Activated CD4-positive, alpha-beta memory T cell treated with anti-CD3 and anti-CD28 coated beads for 36 hours (primary cell): ENCODE results near the gene DYNLL2. TPM values are rescaled to one million over a fixed set of nuclear protein-coding genes. Genes with fewer than 3 reads are reported as not detected.

Experiments
- CTCF ChIA-PET: fragments of 350-600 bp; sonication (Branson Sonifier 250); formaldehyde crosslinking; loops from one replicate; lab custom pipeline; 2021; ENCODE audit warnings: antibody characterized with exemption, inconsistent platforms; lab: Charles Lee
- POLR2A ChIA-PET: fragments of 350-600 bp; sonication (Branson Sonifier 250); formaldehyde crosslinking; loops from one replicate; lab custom pipeline; 2021; ENCODE audit warnings: antibody characterized with exemption; lab: Charles Lee
- DNase-seq: peaks from one replicate; pipeline ENCODE4 v3.0.0-alpha.2; 2020
- H3K27ac Mint-ChIP-seq: one replicate; pipeline ENCODE4 v1.8.0; 2021; ENCODE audit warnings: mixed read lengths
- H3K27me3 Mint-ChIP-seq: one replicate; pipeline ENCODE4 v1.8.0; 2021; ENCODE audit warnings: mixed read lengths
- H3K36me3 Mint-ChIP-seq: one replicate; pipeline ENCODE4 v1.8.0; 2021; ENCODE audit warnings: mixed read lengths
- H3K4me1 Mint-ChIP-seq: one replicate; pipeline ENCODE4 v1.8.0; 2021; ENCODE audit warnings: low read depth, mixed read lengths
- H3K4me3 Mint-ChIP-seq: one replicate; pipeline ENCODE4 v1.8.0; 2021; ENCODE audit warnings: mild to moderate bottlenecking, mixed read lengths
- H3K9me3 Mint-ChIP-seq: one replicate; pipeline ENCODE4 v1.8.0; 2021; ENCODE audit warnings: mixed read lengths
- intact Hi-C: fragments of 100-400 bp; cut with micrococcal nuclease; formaldehyde crosslinking; loops from one replicate; pipeline ENCODE4 v1.15.1; 2023
- total RNA-seq, 2 experiments: library from RNA; stranded (reverse); gene quantifications; one replicate each; pipeline ENCODE4 v1.2.3, GENCODE V29; 2021

DYNLL2 gene
- total RNA-seq, 2 experiments from 2014 or later = 24.8 to 26.8 TPM

DNA sequence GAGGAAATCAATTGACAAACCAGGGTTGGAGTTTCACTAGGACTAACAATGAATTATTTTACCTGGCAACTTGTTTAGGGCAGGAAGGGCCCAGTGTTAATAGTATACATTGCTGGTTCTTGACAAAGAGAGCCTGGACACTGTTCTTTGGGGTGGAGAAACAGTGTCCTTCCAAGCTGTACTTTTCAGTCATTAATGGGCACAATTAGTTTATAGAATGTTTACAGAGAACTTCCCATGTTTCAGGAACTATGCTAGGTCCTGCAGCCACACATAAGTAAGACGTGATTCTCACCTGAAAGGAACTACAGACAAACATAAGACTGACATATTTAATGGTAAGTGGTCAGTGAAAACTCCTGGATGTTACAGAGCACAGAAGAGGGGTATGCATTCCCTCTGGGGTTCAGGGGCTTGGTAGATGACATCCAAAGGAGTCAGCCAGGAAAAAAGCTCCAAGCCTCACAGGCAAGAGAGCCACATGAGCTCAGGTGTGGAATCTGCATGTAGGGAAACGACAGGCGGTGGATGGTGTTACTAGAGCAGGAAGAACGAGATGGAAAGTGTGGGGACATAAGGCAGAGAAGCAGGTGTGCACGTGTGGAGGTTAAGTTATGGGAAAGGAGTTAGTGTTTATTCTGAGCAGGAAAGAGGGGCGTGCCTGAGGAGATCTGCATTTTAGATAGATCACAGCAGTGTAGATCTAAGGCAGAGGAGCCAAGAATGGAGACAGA lies 3.8 kb upstream of the DYNLL2 start:
- no peaks in the 10 kb centered on the region for H3K36me3 Mint-ChIP-seq
- ChIA-PET CTCF (no interaction called here), POLR2A (no interaction called here)
- no peak for DNase-seq
- H3K4me1 Mint-ChIP-seq = peaks cover 3% of the 10 kb centered on the region
- H3K4me3 Mint-ChIP-seq = no peak overlapping the region
- H3K9me3 Mint-ChIP-seq = no peaks in the 10 kb centered on the region
- H3K27ac Mint-ChIP-seq = no peak overlapping the region
- H3K27me3 Mint-ChIP-seq = no peaks in the 10 kb centered on the region
- intact Hi-C loops = loop anchor here (5.0 to 10.0 kb wide), 4 partner anchors 92 to 1025 kb away; partner anchors contain the start of genes MRPS23, SUPT4H1, TRIM37 and VEZF1

DNA sequence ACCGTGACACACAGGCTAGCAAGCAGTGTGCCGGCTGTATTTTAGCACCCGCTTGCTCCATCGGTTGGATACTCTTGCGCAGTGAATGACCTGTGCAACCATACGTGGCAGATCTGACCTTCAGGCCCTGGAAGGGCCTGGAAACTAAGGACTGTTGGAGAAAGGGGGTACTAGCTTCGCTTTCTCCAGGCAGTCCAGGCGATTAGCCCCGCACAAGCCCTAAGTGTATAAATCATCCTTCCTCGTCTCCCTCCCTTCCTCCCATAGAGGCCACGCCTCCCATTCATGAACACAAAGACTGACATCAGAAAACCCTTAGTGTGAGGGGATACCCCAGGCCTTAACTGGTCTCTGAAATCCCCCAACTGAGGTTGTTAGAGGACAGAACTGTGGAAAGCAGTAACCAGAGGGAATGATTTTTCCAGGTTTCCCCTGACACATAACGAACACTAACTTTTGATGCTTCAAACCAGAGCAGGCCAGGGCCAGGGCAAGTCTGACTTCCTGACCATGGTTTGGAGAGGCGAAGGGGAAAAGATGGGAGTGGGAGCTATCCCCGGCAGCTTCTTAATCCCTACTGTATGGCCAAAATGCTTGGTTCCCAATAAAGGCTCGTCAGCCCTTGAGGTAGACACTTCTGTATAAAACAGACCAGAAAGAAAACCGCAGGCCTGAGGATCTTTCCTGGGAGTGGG lies 1.4 kb upstream of the DYNLL2 start:
- no peak for DNase-seq
- peaks cover 11% of the 10 kb centered on the region for H3K36me3 Mint-ChIP-seq
- no peaks in the 10 kb centered on the region for H3K9me3 Mint-ChIP-seq
- no peaks in the 10 kb centered on the region for H3K27me3 Mint-ChIP-seq
- H3K27ac Mint-ChIP-seq = no peak overlapping the region
- ChIA-PET POLR2A (interaction anchor here (1.2 kb wide), 1 partner anchor 137 kb away, joined by 3 read pairs; the partner anchor contains the start of gene MKS1), CTCF (interaction anchor here (1.0 to 1.4 kb wide), 2 partner anchors 82 to 168 kb away, joined by 3 to 4 read pairs; no protein-coding TSS in a partner anchor)
- no peak overlapping the region for H3K4me3 Mint-ChIP-seq
- peaks cover 24% of the 10 kb centered on the region for H3K4me1 Mint-ChIP-seq
- intact Hi-C loops = loop anchor here (2.0 to 10.0 kb wide), 5 partner anchors 71 to 1023 kb away; partner anchors contain the start of genes MRPS23, SUPT4H1, TRIM37 and VEZF1

DNA sequence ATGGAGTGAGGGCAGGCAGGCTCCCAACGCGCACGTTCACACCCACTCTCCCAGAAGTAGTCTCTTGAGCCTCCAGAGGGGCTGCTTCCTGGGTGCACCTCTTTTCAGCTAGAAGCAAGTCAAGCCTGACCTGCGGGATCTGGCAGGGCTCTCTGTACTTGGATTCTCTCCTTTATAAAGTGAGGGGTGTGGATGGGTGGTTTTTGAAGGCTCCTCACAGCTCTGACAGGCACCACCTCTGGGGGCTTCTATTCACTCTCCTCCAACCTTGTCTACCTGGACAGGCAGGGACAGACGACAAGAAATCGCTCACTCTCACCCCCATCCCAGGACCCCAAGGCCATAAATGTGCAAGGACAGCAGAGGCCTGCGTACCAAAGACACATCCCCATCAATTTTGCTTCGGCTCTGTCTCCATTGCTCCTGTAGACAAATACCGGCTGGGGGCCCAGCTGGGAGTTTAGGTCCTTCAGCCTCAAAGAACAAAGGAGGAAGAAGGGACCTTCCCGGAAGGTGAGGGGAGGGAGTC lies 814 bp upstream of the DYNLL2 start:
- ChIA-PET CTCF (interaction anchor here (1.0 to 1.7 kb wide), 3 partner anchors 82 to 167 kb away, joined by 3 to 5 read pairs (median 4); no protein-coding TSS in a partner anchor), POLR2A (interaction anchor here (0.9 to 1.8 kb wide), 4 partner anchors 75 to 137 kb away, joined by 3 to 21 read pairs (median 4); partner anchors contain the start of genes MKS1 and SRSF1)
- Mint-ChIP-seq H3K4me1 (peaks cover 30% of the 10 kb centered on the region), H3K27ac (peak overlapping the region; percentile 68), H3K4me3 (no peak overlapping the region), H3K36me3 (peaks cover 13% of the 10 kb centered on the region), H3K9me3 (no peaks in the 10 kb centered on the region), H3K27me3 (no peaks in the 10 kb centered on the region)
- intact Hi-C loops = loop anchor here (2.0 to 10.0 kb wide), 5 partner anchors 70 to 1022 kb away; partner anchors contain the start of genes MRPS23, SUPT4H1, TRIM37 and VEZF1
- peak; percentile 11 for DNase-seq

DNA sequence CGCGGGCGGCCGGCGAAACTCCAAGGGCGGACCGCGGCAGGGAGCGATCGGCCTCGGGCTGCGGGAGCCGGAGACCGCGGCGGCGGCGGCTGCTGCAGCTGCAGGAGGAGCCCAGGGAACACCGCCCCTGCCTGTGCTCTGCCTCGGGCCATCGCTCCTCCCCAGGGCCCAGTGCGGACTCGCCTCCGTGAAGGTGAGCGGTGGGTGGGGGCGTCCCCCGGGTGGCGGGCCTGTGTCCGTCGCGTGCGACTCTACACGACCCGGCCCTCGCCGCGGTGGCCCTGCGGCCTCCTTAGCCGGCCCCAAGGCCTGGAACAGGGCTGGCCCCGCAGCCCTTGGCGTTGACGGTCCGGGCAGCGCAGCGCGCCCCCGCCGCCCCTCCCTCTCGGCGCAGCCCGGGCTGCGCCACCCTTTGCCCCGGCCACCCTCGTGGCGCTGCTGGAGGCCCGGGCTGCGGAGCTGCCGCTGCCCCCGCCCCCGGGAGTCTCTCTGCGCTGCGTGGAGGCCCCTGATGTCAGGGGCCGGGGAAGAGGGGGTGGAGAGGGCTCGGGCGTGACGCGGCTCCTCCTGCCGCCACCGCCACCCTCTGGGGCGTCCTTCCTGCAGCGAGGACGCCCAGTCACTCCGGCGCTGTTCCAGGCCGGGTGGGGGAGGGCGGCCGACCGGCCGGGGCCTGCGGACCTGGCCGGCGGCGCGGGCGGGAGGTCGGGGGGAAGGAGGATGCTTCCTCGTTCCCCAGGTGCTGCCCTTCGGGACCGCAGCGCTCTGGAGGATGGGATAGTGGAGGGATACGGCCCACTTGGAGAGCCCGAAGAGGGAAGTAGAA lies 485 bp downstream of the DYNLL2 start:
- Mint-ChIP-seq H3K36me3 (peaks cover 25% of the 10 kb centered on the region), H3K27me3 (no peaks in the 10 kb centered on the region), H3K4me1 (peaks cover 40% of the 10 kb centered on the region), H3K4me3 (peak overlapping the region; percentile 84), H3K27ac (peak overlapping the region; percentile 81), H3K9me3 (no peaks in the 10 kb centered on the region)
- DNase-seq = peak; percentile 78
- intact Hi-C loops = loop anchor here (1.0 to 10.0 kb wide), 6 partner anchors 69 to 1021 kb away; partner anchors contain the start of genes MRPS23, SRSF1, SUPT4H1 and TRIM37
- ChIA-PET POLR2A (interaction anchor here (0.5 to 1.8 kb wide), 6 partner anchors 77 to 547 kb away, joined by 3 to 21 read pairs (median 4); partner anchors contain the start of gene SRSF1), CTCF (interaction anchor here (0.7 to 1.7 kb wide), 4 partner anchors 12 to 166 kb away, joined by 3 to 5 read pairs (median 4); partner anchors contain the start of gene SRSF1)

DNA sequence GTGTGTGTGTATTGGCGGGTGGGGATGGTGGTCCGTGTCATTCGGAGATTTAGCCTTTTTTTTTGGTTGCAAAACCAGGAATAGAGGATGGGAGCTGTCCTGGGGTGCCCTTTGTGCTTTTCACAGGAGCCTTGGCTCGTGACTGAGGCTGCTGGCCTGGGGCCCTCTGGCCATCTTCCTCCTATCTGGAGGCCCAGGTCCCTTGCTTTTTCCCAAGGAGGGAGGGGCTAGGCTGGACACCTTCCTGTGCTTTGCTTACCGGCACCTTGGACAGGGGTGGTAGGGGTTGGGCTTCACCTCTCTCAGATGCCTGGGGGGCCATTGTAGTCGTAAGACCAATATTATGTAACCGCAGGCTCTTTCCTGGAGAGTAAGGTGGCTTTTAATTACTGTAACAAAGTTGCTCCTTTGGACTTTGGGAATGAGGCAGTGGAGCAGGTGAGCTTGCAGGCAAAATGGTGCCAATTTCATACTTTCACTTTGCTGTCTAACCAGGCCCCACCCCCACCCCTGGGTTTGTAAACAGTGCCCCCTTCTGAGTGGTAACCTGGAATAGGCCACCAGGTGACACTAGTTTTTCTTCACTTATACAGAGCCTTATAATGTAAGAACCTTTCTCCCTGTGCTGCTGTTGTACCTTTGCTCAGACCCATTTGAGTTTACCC lies 1.2 kb downstream of the DYNLL2 start:
- ChIA-PET POLR2A (interaction anchor here (1.3 to 2.6 kb wide), 3 partner anchors 78 to 84 kb away, joined by 4 to 21 read pairs (median 9); partner anchors contain the start of gene SRSF1), CTCF (interaction anchor here (1.4 to 1.7 kb wide), 2 partner anchors 28 to 84 kb away, joined by 4 to 5 read pairs; no protein-coding TSS in a partner anchor)
- Mint-ChIP-seq H3K4me3 (peak overlapping the region; percentile 84), H3K27ac (peak overlapping the region; percentile 81), H3K36me3 (peaks cover 30% of the 10 kb centered on the region), H3K9me3 (no peaks in the 10 kb centered on the region), H3K4me1 (peaks cover 43% of the 10 kb centered on the region), H3K27me3 (no peaks in the 10 kb centered on the region)
- DNase-seq = peak; percentile 70
- intact Hi-C loops = loop anchor here (5.0 to 10.0 kb wide), 4 partner anchors 97 to 1020 kb away; partner anchors contain the start of genes MRPS23, SUPT4H1, TRIM37 and VEZF1

DNA sequence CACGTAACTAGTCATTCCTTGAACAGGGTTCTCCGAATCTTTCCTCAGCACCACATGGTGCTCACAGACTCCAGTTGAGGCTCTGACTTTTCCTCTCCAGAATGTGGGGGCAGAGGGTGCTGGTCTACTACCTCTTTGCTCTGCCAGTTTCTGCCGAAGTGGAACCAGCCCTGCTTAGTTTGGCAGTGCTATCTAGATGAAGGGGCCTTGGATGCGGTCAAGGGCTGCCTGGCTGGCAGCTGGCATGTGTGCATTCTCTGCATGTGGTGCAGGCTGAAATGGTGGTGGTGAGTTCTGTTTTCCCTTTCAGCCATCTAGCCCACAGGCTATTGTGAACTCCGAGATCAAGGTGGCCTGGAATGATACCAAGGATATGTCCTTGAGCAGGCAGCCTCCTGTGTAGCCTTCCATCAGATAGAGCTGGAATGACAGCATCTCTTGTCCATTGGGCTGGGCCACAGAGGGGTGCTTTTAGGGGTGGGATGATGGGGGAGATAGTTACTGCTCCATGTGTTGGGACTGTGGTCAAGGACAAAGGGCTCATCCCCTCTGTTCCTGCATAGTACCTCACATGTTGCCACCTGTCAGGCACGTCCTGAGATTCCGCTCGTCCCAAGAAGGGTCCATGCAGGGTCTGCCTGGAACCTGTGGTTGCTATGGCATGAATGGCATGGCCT lies 2.0 kb downstream of the DYNLL2 start:
- ChIA-PET POLR2A (interaction anchor here (2.6 kb wide), 1 partner anchor 78 kb away, joined by 9 read pairs; the partner anchor contains the start of gene SRSF1), CTCF (interaction anchor here (1.4 kb wide), 1 partner anchor 27 kb away, joined by 4 read pairs; no protein-coding TSS in a partner anchor)
- H3K27me3 Mint-ChIP-seq = no peaks in the 10 kb centered on the region
- DNase-seq = no peak
- peak overlapping the region; percentile 81 for H3K27ac Mint-ChIP-seq
- H3K36me3 Mint-ChIP-seq = peaks cover 35% of the 10 kb centered on the region
- no peaks in the 10 kb centered on the region for H3K9me3 Mint-ChIP-seq
- peak overlapping the region; percentile 84 for H3K4me3 Mint-ChIP-seq
- intact Hi-C loops = loop anchor here (10.0 kb wide), 2 partner anchors 230 to 1020 kb away; partner anchors contain the start of genes MRPS23 and TRIM37
- peaks cover 49% of the 10 kb centered on the region for H3K4me1 Mint-ChIP-seq

DNA sequence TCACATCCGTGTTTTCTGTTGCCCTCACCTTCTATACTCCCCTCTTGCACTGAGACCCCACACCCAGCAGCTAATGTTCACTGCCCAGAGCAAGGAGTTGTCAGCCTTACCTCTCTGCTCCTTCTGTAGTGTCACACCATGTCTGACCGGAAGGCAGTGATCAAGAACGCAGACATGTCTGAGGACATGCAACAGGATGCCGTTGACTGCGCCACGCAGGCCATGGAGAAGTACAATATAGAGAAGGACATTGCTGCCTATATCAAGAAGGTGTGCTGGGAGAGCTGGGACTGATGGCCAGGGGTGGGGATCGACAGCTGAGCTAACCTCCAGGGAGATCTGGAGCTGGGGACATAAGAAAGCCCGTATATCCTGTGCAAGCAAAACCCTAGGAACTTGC lies 3.7 kb downstream of the DYNLL2 start:
- peaks cover 47% of the 10 kb centered on the region for H3K36me3 Mint-ChIP-seq
- no peak overlapping the region for H3K27ac Mint-ChIP-seq
- no peak for DNase-seq
- H3K4me3 Mint-ChIP-seq = no peak overlapping the region
- no peaks in the 10 kb centered on the region for H3K27me3 Mint-ChIP-seq
- ChIA-PET CTCF (interaction anchor here (0.6 to 1.4 kb wide), 2 partner anchors 11 to 19 kb away, joined by 3 read pairs; no protein-coding TSS in a partner anchor), POLR2A (interaction anchor here (2.6 kb wide), 1 partner anchor 80 kb away, joined by 9 read pairs; the partner anchor contains the start of gene SRSF1)
- intact Hi-C loops = loop anchor here (10.0 kb wide), 2 partner anchors 232 to 1018 kb away; partner anchors contain the start of genes MRPS23 and TRIM37
- peaks cover 52% of the 10 kb centered on the region for H3K4me1 Mint-ChIP-seq
- H3K9me3 Mint-ChIP-seq = no peaks in the 10 kb centered on the region

DNA sequence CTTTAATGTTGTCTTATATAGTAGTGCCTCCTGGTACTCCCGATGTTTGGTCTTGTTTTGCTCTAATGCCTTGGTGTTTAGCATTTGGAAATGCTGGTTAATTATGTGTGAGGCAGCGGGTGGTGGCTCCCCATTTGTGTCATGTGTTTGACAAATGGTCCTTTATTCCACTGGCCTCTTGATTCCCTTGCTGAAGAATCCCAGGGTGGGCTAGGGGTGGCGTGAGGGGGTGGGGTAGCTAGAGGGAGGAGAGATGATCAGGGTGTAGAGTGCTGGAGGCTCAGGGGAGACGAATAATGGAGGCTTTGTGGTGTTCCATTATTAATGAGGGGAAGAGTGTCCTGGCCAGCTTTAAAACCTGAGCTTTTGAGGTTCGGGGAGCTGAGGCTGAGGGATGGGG lies 5.4 kb downstream of the DYNLL2 start:
- ChIA-PET POLR2A (no interaction called here), CTCF (interaction anchor here (0.6 to 1.1 kb wide), 2 partner anchors 24 to 34 kb away, joined by 3 to 6 read pairs; no protein-coding TSS in a partner anchor)
- no peak for DNase-seq
- intact Hi-C loops = loop anchor here (10.0 kb wide), 2 partner anchors 234 to 1016 kb away; partner anchors contain the start of genes MRPS23 and TRIM37
- H3K9me3 Mint-ChIP-seq = no peaks in the 10 kb centered on the region
- no peak overlapping the region for H3K4me3 Mint-ChIP-seq
- peaks cover 51% of the 10 kb centered on the region for H3K36me3 Mint-ChIP-seq
- H3K4me1 Mint-ChIP-seq = peaks cover 49% of the 10 kb centered on the region
- H3K27ac Mint-ChIP-seq = no peak overlapping the region
- no peaks in the 10 kb centered on the region for H3K27me3 Mint-ChIP-seq

DNA sequence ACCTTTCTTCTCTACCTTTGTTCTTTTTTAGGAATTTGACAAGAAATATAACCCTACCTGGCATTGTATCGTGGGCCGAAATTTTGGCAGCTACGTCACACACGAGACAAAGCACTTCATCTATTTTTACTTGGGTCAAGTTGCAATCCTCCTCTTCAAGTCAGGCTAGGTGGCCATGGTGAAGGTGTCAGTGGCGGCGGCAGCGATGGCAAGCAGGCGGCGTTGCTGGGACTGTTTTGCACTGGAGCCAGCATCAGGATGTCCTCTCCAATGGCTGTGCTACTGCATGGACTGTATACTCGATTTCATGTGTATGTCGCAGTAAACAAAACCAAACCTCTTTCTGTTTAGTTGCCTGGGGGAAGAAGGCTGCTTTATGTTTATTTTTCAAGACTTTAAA lies 5.9 kb downstream of the DYNLL2 start:
- Mint-ChIP-seq H3K27ac (no peak overlapping the region), H3K9me3 (no peaks in the 10 kb centered on the region), H3K4me1 (peaks cover 49% of the 10 kb centered on the region), H3K27me3 (no peaks in the 10 kb centered on the region), H3K4me3 (no peak overlapping the region), H3K36me3 (peaks cover 54% of the 10 kb centered on the region)
- intact Hi-C loops = loop anchor here (10.0 kb wide), 2 partner anchors 234 to 1016 kb away; partner anchors contain the start of genes MRPS23 and TRIM37
- ChIA-PET POLR2A (no interaction called here), CTCF (interaction anchor here (0.6 kb wide), 1 partner anchor 33 kb away, joined by 6 read pairs; no protein-coding TSS in a partner anchor)
- no peak for DNase-seq
